Erythroblast (primary cell): ENCODE results near the gene CALHM4.
A peak's percentile ranks its signal among the peaks of the same experiment; 100 is the strongest.

Experiments used
- DNase-seq, 2 experiments: peaks; one replicate each; lab custom pipeline; 2025; lab: John Stamatoyannopoulos, UW
- GATA1 ChIP-seq: IDR thresholded peaks from 2 replicates; pipeline ENCODE4 v1.6.1; 2011; ENCODE audit warnings: low read depth, mild to moderate bottlenecking, control low read depth, low read length, moderate library complexity
- POLR2A ChIP-seq: IDR thresholded peaks from 2 replicates; pipeline ENCODE4 v1.6.1; 2011; ENCODE audit warnings: mild to moderate bottlenecking, low read length

Gene CALHM4, protein sequence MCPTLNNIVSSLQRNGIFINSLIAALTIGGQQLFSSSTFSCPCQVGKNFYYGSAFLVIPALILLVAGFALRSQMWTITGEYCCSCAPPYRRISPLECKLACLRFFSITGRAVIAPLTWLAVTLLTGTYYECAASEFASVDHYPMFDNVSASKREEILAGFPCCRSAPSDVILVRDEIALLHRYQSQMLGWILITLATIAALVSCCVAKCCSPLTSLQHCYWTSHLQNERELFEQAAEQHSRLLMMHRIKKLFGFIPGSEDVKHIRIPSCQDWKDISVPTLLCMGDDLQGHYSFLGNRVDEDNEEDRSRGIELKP

DNA sequence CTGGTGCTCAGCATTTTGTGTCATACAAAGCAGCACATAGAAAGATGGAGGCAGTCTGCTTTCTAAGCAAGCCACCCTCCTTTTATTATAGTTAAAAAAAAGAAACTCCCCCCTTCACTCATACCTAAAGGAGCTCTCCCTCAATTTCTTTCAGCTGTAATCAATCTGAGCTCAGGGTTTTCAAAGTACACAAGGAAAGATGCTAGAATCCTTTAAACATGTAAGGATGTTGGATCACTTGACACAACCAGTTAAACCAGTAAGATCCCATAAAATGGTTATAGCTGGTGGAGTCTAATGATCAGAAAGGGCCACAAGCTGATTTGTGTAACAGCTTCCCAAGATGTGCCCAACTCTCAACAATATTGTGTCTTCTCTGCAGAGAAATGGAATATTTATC, at the start of gene CALHM4:
TSS of gene CALHM4 (plus strand) at position 301 of the 400 bp plus-strand sequence. CDS start at position 344, 43 bp downstream.
- no peak for TF ChIP-seq GATA1
- no peak for TF ChIP-seq POLR2A
- DNase-seq = no peak

DNA sequence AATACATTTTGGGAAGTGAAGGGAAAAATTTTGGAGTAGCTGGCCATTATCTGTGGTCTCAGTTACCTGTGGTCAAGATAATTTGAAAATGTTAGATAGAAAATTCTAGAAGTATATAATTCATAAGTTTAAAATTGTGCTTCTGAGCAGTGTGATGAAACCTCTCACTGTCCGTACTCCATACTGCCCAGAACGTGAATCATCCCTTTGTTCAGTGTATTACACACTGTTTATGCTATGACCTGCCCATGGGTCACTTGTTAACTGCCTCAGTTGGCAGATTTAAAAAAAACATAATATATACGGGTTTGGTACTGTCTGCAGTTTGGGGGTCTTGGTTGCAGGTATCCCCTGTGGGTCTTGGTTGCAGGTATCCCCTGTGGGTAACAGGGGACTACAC, 46.2 kb upstream of the CALHM4 start:
- no peak for DNase-seq

DNA sequence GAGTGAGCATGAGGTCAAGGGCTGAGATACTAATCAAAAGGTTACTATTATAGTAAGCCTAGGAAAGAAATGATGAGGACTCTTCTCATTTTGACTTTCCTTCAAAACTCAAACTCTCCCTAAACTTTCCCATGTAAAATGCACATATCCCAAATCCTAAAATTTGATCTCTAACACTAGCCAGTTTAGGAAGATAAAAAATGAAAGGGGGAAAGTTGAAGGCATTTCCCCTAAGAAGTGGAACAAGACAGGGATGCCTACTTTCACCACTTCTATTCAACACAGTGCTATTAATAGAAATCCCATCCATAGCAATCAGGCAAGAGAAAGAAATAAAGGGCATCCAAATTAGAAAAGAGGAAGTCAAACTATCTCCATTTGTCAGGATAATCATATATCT, 45.0 kb upstream of the CALHM4 start:
- TF ChIP-seq GATA1 (no peak), POLR2A (no peak)
- DNase-seq = no peak

More for the DNA sequence above, 46.2 kb upstream of the CALHM4 start:
- TF ChIP-seq POLR2A (no peak), GATA1 (no peak)

DNA sequence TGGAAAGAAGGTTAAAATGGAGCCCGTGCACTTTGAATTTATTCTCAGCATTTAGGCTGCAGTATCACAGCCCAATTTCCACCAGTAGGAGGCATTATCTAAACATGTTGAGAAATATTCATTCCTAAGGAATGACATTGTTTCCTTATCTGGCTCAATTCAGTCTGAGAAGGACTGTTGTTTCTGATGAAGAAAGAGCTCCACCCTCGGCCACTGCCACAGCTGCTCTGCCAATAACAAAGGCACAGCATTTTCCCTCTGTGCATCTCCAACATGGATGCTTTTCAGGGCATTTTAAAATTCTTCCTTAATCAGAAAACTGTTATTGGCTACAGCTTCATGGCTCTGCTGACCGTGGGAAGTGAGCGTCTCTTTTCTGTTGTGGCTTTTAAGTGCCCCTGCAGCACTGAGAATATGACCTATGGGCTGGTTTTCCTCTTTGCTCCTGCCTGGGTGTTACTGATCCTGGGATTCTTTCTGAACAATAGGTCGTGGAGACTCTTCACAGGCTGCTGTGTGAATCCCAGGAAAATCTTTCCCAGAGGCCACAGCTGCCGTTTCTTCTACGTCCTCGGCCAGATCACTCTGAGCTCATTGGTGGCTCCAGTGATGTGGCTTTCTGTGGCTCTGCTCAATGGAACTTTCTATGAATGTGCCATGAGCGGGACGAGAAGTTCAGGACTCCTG, 42.0 kb upstream of the CALHM4 start, which contains the start of gene CALHM5:
TSS of gene CALHM5 (plus strand) at position 216 of the 687 bp plus-strand sequence. CDS start at position 274, 58 bp downstream.
- peak; percentile 22 to 32 for DNase-seq

DNA sequence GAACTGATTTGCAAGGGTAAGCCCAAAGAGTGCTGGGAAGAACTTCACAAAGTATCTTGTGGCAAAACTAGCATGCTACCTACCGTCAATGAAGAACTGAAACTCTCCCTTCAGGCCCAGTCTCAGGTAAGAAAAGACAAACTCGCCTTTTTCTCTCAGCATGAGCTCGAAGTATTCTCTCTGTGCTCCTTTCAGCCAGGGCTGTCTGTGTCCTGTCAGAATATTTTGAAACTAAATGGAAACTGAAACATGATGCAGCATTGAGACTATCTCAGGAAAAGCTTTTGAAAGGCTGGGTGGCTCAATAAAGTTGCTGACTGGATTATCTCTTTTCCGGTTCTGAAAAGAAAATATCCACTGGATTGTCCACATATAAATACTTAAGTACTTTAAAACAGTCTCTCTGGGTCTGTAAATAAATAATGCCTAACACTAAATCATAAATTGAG, 41.4 kb upstream of the CALHM4 start:
- no peak for TF ChIP-seq POLR2A
- no peak for TF ChIP-seq GATA1
- no peak for DNase-seq

More for the DNA sequence above, 42.0 kb upstream of the CALHM4 start, which contains the start of gene CALHM5:
- TF ChIP-seq GATA1 (no peak), POLR2A (no peak)

DNA sequence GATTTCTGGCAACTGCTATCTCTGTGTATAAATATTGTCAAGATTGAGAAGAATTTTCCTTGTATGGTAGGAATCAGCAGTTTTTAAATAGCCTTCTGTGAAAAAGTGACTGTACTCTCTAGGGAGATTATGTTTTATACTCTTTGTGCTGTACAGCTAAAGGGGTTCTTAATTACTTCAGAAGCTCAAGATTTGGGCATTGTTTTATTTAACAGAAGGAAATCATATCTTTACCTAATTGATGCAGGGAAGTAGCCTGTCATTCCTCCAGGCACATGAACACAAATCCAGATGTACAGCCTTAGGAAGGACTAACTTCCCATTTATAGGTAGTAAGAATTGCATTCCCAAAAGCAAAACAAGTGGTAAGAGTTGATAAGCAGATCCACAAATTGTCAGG, 40.8 kb upstream of the CALHM4 start:
- DNase-seq = no peak
- no peak for TF ChIP-seq GATA1
- TF ChIP-seq POLR2A = no peak

DNA sequence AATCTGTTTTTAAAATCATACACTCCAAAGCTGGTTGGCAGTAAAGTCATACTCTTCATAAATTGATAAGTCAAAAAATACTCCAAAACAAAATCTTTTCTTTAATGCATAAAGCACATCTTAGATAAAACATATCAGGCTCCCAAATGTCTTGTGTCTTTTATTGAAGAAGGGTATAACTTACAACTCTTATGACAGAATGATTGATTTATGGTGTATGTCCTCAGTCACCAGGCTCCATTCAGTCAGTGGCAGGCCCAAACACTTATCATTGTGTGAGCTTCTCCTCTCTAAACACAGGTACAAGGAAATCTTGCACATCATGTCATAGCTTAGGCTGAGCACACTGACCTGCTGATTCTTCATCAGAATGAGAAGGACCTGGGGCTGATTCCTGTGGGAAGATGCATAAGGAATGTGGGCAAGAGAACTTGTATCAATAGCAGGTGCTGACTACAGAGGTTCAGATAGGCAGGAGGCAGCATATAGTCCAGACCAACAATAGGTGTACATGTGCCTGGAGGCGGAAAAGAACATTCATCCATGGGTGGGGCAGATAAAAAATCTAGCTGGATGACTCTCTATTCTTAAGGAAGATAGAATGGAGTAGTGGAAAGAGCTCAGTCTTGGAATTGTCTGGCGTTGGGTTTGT, 40.2 kb upstream of the CALHM4 start:
- DNase-seq = no peak

DNA sequence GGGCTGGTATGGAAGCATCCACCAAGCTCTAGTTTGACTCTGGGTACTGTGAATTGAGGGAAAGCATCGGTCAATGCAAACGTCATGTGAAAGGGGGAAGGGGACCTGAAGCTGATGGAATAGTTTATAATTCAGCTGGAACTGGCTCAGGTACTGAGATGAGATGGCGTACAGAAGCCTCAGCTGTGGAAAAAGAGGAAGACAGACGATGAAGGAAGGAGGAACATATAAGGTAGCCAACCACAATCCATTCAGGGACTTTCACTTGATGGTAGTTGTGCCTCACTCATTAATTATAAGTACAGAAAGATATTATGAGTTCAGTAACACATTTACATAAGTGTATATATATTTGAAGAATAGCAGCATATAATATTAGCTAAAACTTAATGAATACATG, 39.4 kb upstream of the CALHM4 start:
- DNase-seq = no peak
- TF ChIP-seq GATA1 = no peak
- no peak for TF ChIP-seq POLR2A

More for the DNA sequence above, 40.2 kb upstream of the CALHM4 start:
- no peak for TF ChIP-seq POLR2A
- TF ChIP-seq GATA1 = no peak

DNA sequence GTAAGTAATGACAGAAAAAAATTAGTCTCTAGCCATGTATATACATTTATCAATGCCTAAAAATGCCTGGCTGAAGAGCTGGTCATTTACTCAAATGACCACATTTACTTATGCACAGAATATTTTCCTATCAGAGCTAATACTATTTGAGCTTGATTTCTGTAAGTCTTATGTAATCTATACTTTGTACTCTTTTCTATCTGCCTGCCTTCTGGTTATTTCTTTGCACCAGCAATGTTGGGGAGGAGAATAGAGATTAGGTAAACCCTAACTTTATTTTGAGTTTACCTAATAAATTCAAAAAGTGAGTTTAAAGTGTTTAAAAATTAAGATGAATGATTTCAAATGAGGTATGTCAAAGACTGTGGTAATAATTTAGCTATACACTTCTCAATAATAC, 38.4 kb upstream of the CALHM4 start:
- no peak for TF ChIP-seq GATA1
- no peak for TF ChIP-seq POLR2A
- no peak for DNase-seq

DNA sequence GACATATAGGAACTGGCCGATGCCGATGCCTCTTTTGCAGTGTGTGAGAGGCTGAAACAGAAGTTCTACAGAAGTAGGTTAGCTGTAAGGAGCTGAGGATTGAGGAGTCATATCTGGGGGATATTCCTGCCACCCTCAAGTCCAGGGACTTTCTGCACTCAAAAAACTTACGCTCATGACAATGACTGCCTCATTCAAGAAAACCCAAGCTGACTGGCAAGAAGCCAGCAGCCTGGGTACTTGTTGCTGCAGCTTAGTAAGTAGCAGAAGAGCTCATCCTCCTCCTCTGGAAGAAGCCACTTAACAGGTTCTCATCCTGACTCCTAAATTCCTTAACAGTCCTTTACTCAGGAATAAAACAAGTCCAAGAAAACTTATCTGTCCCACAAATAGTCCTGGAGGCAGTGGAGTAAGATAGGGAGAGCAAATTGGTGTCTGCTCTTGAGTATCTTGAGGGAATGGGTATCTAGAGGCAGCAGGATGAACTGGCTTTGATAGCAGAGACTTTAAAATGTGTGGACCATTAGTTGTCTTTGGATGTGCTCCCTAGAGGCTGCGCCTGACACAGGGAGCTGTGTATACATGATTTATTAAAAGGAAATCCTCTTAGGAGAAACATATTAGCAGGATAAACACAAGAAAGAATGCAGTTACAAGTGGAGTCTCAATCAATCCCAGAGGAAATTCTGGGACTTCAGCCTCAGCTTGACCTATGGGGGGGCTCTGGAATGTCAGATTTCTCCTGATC, 34.8 kb upstream of the CALHM4 start:
- TF ChIP-seq GATA1 (no peak), POLR2A (no peak)
- DNase-seq = no peak

DNA sequence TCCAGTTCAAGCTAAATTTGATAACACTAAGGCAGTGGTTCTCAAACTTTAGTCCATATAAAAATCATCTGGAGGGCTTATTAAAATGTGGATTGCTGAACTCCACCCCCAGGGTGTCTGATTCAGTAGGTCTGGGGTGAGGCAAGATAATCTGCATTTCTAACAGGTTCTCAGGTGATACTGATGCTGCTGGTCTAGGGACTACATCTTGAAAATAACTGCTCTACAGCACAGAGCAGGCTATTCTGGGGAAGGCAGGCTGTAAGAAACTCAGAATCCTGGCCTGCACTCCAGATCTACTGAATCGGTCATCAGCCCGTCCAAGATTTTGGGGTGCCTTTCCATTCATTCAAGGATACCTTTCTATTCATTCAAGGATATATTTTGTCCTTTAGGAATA, 30.7 kb upstream of the CALHM4 start:
- TF ChIP-seq POLR2A (no peak), GATA1 (no peak)

DNA sequence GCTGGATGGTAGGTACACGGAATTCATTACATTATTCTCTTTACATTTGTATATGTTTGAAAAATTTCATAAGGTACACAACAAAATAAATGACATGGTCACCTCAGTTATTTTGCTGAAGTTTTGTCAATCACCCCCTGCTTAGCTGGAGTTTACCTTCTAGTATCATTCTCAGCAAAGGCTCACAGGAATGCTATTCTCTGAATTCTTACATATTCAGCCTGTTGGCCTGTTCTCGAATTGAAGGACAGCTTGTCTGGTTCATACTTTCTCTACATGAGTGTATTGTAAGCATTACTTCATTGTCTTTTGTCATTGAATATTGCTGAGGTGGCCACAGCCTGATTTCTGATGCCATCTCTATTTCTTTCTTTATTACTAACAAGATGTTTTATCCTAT, 29.3 kb upstream of the CALHM4 start:
- TF ChIP-seq POLR2A (no peak), GATA1 (no peak)
- no peak for DNase-seq

More for the DNA sequence above, 30.7 kb upstream of the CALHM4 start:
- no peak for DNase-seq

DNA sequence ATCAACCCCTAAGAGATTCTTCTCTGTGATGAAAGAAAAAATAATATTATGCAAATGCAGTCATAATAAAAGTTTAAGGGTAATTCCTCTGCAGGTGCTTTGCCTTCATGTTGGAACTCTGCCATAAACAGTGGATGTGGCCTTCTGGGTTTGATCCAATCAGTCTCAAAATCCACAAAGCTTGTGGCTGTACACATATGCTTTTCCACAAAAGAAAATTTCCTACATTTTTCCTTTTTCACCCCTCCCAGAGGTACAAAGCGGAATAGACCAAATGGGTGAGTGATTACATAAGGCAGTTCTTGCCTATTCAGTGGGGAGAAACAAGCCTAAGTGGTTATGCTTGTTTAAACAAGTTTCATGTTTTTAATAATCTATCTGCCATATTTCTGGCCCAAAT, 25.4 kb upstream of the CALHM4 start:
- no peak for TF ChIP-seq POLR2A
- TF ChIP-seq GATA1 = no peak
- DNase-seq = no peak
